ENCODE results near the gene PIGH.
"Not testable (repeated sequence)": the region's sequence is repeated elsewhere in the genome, so short reads cannot be mapped to it uniquely, and the experiment has no call there.

PIGH gene

DNA sequence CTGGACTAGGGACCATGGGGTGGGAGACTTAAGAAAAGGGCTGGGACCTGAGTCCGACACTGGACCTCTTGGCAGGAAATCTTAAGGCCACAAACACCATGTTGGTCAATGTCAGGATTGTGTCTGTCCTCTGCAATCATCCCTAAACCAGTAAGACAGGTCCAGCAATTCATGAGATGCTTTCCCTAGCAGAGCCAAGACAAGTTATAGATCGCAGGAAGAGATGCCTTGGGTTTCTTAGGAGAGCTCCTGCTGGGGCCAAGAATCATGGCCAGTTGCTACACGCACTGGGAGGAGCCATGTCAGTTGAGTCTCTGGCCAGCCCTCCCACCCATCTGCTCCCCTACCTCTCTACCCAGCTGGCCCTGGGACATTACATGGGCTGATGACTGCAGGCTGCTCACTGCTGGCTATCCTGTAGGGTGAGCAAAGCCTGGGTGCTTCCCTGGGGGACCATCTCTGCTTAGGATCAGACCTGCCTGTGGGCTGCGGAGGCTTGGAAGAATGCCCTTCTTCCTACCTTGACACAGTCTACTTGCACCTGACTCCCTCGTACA, 52.8 kb downstream of the PIGH start:
- DNase-seq = no peak

DNA sequence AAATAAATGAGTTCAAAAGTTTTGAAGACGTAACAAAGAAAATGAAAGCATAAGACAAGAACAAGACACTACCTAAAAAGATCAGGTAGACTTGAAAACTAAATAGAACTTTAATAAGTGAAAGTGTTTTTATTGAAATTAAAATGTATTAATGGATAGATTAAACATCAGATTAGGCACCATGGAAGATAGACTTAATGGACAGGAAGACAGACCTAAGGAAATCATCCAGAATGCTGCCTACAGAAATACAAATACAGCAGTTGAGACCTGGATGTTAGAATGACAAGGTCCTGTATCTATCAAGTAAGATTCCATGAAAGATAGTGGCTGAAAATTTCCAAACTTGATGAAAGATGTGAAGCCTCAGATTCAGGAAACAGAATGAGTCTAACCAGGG, 55.5 kb downstream of the PIGH start:
- no peak for DNase-seq

DNA sequence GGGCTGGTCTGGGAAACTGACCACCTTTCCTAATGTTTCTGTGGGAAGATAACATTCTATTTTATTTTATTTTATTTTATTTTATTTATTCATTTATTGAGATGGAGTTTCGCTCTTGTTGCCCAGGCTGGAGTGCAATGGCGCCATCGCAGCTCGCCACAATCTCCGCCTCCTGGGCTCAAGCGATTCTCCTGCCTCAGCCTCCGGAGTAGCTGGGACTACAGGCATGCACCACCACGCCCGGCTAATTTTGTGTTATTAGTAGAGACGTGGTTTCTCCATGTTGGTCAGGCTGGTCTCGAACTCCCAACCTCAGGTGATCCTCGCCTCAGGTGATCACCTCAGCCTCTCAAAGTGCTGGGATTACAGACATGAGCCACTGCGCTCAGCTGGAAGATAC, 57.4 kb downstream of the PIGH start:
- not testable (repeated sequence) for DNase-seq

DNA sequence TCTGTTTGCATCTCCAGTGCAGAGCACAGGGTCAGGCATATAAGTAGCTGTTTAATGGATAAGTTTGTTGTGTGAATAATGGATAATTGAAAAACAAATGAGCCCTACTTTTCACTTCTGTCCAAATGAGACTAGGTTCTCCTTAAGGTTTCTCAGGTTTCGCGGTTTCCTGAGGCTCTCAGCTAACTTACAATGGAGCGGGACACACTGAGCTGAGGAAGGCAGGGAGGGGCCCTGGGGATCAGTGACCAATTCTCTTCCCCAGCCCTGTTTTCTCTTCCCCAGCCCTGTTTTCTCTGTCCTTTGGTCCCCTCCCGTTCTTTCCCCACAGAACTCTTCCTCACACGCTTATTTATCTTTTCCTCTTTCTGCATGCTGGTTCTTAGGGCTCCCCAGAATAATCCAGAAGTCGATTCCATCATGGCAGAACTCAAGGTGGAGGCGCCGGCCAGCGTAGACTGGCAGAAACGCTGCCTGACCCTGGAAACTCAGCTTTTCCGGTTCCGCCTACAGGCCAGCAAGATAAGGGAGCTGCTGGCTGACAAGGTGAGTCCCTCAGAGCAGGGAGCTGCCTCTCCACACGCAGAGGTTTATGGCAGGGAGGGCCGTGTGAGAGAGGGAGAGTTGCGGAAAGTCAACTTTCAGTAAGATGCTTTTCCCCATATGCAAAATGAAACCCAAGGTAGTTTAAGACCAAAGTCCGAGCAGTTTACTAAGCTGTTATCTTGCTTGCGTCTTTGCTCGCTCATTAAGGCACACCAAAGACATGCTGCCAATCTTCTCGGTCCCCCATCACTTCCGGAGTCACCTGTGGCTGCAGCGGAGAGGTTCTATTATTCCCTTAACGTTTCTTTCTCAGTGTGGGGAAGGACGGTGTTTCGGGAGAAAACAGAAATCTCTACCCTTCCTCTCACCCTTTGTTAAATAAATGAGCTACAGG, 58.4 kb downstream of the PIGH start:
- DNase-seq = no peak

Data from NCI-H1436 (cell line).